RPMI7951 (cell line): ENCODE measurements around the gene STK24. TPM values are rescaled to one million over a fixed set of nuclear protein-coding genes. Genes with fewer than 3 reads are reported as not detected.
A peak's percentile ranks its signal among the peaks of the same experiment; 100 is the strongest.

Experiments
- DNase-seq: peaks from one replicate; pipeline ENCODE4 v3.0.0-alpha.2; 2012; ENCODE audit warnings: low read depth
- total RNA-seq: library from RNA; depleted of rRNA; stranded (reverse); fragments of >200 nt; shearing (Covaris generic); gene quantifications from 2 replicates; pipeline ENCODE4 v1.2.3, GENCODE V29; 2014

The STK24 gene
- total RNA-seq, 1 experiment from 2014 or later: 92.5 TPM

- DNase-seq: peak; percentile 76
These were observed 101.4 kb downstream of the STK24 start for GRCh38 chr13:98475522-98475921.

- no peak for DNase-seq
These were observed 102.1 kb downstream of the STK24 start for GRCh38 chr13:98474761-98475160.

- DNase-seq: no peak
These were observed 102.6 kb downstream of the STK24 start for GRCh38 chr13:98474292-98474691.

GRCh38 chr13:98473788-98474144 is 103.1 kb downstream of the STK24 start:
- DNase-seq: no peak

- no peak for DNase-seq
These were observed 103.6 kb downstream of the STK24 start for GRCh38 chr13:98473135-98473787.

GRCh38 chr13:98471934-98472333 is 105.0 kb downstream of the STK24 start:
- no peak for DNase-seq

GRCh38 chr13:98470920-98471319 is 106.0 kb downstream of the STK24 start:
- no peak for DNase-seq

- no peak for DNase-seq
These were observed 108.0 kb downstream of the STK24 start for GRCh38 chr13:98468929-98469328.

- no peak for DNase-seq
These were observed 108.5 kb downstream of the STK24 start for GRCh38 chr13:98468361-98468760.

- no peak for DNase-seq
These were observed 109.5 kb downstream of the STK24 start for GRCh38 chr13:98467263-98467985.

GRCh38 chr13:98466634-98467236 is 110.2 kb downstream of the STK24 start:
- peak; percentile 24 for DNase-seq

GRCh38 chr13:98462946-98463345 is 114.0 kb downstream of the STK24 start:
- DNase-seq: no peak

- DNase-seq: no peak
These were observed 114.5 kb downstream of the STK24 start for GRCh38 chr13:98462241-98462882.

GRCh38 chr13:98461486-98462240 is 115.2 kb downstream of the STK24 start:
- DNase-seq: no peak

- DNase-seq: no peak
These were observed 116.4 kb downstream of the STK24 start for GRCh38 chr13:98460516-98460915.

- DNase-seq: no peak
These were observed 117.1 kb downstream of the STK24 start for GRCh38 chr13:98459721-98460370.

- no peak for DNase-seq
These were observed 117.7 kb downstream of the STK24 start for GRCh38 chr13:98459171-98459681.

- DNase-seq: no peak
These were observed 118.5 kb downstream of the STK24 start for GRCh38 chr13:98458431-98458830.

GRCh38 chr13:98457053-98457452 is 119.9 kb downstream of the STK24 start:
- no peak for DNase-seq

GRCh38 chr13:98456413-98456845 is 120.5 kb downstream of the STK24 start:
- no peak for DNase-seq

- peak; percentile 86 for DNase-seq
These were observed 122.5 kb downstream of the STK24 start for GRCh38 chr13:98454389-98454881.
